Adrenal gland (tissue), 5 donors: Measurements from ENCODE around the gene SYK.

Experiments
- CTCF ChIP-seq, 6 experiments: fragments of 450-650 bp in 4 of 6; fragments of 200-600 bp in 2 of 6; sonication (generic) in 1 of 6; IDR thresholded peaks; 1 replicate in 5 of 6; 2 replicates in 1 of 6; pipeline versions ENCODE4 v1.5.1 to v1.8.0; 2016 to 2021; ENCODE audit warnings: antibody characterized with exemption in 6 of 6, mild to moderate bottlenecking in 2 of 6, moderate library complexity in 1 of 6
- POLR2A ChIP-seq, 2 donors: fragments of 450-650 bp; IDR thresholded peaks; one replicate each; pipeline ENCODE4 v1.6.1; 2017; ENCODE audit warnings: antibody characterized with exemption in 2 of 2, mild to moderate bottlenecking in 2 of 2, moderate library complexity in 1 of 2
- donor health status: DM: no; HTN: no; CAD: no.

GRCh38 chr9:90914868-90915483 is 113.4 kb downstream of the SYK start:
- TF ChIP-seq CTCF (IDR thresholded peaks at IDR 0.05) (peak; percentile 80 to 98 (median 96)), POLR2A (IDR thresholded peaks at IDR 0.05) (no peak)
